ENCODE measurements around the gene MPO.

MPO gene

GRCh38 chr17:58319173-58320162 lies 38.7 kb upstream of the MPO start:
- DNase-seq = no peak

DNA sequence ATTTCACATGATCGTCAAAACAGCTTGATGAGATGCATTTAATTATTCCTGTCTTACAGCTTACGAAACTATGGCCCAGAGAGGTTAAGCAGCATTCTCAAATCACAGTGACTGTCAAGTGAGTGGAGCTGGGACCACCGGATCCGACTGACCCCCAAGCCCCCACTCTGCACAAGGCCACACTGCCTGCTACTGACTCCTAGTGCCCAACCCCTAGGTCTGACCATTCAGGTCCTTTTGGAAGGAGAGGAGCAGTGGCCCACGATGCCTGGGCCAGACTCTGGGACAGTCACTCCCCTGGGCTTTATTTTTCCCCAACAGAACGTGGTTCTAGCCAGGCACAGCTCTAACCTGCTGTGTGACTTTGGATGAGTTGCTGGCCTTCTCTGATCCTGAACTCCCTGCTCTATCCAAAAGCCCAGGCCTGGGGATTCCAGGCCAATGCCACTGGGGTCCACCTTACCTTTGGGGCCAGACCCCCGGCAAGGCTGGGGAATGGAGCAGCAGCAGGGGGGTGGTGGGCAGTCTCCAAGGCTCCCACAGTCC lies 38.0 kb upstream of the MPO start:
- no peak for DNase-seq

GRCh38 chr17:58318065-58318481 lies 37.3 kb upstream of the MPO start:
- no peak for DNase-seq

DNA sequence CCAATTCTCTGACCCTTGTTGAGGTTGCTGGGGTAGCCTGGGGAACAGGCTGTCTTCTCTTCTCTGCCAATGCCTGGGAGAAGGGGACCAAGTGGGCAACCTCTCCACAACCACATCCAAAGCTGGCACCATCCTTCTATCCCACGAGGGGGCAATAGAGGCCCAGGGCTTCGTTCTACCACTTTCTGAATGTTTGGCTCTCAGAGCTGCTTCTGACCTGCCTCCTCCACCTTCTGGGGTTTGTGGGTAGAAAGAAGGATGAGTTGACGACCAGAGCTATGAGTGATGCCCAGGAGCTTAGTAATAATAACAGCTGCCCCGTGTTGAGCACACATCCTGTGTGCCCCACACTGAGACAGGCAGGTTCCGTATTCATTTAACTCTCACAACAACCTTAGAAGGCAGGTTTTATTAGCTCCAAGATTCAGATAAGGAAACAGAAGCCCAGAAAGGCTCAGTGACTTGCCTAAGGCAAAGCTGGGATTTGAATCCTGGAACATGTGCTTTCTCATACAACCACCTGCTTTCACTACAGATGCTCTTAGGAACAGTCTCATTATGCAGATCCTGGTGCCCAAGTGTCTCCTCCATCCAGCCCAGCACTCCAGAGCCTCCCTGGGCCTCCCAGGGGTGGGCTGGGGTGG lies 36.8 kb upstream of the MPO start:
- DNase-seq = peak; percentile 85

DNA sequence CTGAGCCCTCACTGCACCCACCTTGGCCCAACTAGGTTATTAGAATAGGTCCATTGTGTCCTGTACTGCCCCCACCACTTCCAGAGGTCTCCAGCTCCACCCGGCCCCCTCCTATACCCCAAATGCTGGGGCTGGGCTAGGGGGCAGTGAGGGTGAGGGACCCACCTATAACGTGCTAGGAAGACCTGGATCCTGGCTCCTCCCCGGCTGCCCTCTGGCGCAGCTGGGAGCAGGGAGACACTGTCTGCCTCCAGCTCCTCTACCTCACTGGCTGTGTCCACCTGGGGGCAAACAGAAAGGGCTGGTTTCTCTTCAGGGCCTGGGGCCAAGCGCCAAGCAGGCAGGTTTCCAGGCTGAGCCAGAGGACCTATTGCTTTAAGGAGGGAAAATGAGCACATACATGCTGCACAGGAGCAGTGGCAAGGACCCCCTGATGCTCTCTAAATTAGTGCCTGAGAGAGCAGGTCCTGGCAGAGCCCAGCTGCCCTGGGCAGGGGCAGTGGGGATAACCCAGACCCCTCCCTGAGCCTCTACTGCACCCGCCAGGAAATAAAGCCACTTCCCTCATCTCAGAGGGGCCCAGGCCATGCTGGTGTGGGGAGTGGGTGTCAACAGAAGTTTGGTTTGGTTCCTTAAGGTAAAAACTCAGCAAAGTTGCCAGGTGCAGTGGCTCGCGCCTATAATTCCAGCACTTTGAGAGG lies 35.7 kb upstream of the MPO start:
- DNase-seq = no peak

DNA sequence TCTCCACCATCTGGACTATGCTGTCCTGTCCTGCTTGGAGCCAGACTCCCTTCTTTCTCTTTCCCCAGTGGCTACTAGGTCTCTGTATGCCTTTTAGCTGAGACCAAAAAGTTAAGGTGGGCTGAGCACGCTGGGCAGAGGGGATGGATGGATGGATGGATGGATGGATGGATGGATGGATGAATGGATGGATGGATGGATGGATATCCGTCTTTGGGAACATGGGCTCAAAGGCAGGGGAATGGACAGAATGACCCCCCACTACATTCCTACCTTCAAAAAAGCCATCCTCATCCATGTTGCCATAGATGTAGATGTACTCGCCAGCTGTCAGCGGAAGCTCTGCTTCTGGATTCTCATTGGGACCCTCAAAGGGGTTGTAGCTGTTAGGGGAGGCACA lies 35.0 kb upstream of the MPO start:
- DNase-seq = no peak

DNA sequence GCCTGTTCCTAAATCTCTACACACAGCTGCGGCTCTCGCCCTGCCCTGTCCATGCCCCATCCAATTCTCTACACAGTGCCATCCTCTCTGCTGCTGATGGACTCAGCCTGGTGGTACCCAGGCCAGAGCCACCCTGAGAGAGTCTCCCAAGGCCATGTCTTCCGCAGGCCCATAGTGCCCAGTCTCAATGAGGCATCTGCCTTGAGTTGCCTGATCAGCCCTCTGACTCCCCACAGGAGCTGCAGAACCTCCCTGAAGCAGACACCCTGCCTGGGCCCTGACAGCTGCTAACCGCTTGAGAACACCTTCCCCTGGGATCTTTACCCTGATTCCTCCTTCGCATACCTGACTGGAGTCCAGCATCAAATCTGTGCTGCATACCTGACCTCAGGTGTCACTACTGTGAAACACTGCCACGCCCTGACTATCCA lies 34.6 kb upstream of the MPO start:
- DNase-seq = no peak

DNA sequence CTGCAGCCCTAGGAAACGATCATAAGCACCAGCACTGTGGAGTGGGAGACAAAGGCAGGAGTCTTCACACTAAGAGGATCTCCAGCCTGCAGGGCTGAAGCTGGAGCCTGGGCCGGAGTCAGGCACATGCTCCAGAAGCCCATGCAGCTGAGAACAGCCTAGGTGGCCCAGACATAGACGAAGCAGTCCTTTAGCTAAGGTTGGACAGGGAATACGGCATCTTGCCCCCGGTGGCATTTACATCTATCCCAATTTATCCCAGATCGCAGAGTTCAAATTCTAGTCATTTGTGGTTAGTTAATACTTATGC lies 33.9 kb upstream of the MPO start:
- no peak for DNase-seq

DNA sequence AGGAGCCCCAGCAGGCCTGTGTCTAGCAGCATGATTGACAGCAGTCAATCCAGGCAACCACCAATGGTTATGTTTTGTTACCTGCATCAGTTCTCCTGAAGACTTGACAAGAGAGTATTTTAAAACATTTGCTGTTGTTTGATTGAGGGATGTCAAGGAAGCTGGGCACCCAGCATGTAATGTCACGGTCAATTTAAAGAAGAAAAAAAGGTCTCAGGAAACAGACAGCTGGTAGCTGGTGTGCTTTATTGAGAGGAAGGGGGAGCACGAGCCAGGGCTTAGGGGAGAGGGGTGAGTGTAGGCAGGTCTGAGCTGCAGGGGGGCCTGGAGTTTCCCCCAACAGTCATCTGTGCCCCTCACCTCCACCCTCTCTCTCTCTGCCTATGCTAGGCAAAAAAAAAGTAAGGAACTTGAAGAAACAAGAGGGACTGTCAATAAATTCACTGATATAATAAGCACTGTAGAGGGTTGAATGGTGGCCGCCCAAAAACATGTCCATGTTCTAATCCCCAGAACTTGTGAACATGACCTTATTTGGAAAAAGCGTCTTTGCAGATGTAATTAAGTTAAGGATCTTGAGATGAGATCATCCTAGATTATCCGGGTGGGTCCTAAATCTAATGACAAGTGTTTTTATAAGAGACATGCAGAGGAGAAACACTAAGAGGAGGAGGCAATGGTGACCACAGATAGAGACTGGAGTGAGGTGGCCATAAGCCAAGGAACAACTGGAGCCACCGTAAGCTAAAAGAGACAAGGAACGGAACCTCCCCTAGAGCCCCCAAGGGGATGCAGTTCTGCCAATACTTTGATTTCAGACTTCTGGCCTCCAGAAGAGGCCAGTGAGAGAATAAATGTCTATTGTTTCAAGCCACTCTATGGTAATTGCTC lies 33.3 kb upstream of the MPO start:
- no peak for DNase-seq

DNA sequence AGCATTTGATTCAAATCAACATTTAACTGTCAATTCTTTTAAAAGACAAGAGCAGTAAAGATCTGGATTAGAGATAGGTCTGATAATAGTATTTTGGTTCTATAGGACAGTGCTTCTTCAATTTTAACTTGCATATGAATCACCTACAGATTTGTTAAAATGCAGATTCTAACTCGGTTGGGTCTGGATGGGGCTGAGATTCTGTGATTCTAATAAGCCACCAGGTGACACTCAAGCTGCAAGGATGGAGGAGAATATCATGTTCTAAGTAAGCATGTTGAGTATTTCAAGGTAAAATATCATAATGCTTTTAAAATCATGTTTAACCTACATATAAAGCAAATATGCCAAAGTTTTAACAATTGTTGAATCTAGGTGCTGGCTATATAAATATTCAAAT lies 32.1 kb upstream of the MPO start:
- no peak for DNase-seq

- no peak for DNase-seq
These were observed 31.4 kb upstream of the MPO start for GRCh38 chr17:58312021-58312630.

GRCh38 chr17:58311429-58311894 lies 30.7 kb upstream of the MPO start:
- DNase-seq = no peak

DNA sequence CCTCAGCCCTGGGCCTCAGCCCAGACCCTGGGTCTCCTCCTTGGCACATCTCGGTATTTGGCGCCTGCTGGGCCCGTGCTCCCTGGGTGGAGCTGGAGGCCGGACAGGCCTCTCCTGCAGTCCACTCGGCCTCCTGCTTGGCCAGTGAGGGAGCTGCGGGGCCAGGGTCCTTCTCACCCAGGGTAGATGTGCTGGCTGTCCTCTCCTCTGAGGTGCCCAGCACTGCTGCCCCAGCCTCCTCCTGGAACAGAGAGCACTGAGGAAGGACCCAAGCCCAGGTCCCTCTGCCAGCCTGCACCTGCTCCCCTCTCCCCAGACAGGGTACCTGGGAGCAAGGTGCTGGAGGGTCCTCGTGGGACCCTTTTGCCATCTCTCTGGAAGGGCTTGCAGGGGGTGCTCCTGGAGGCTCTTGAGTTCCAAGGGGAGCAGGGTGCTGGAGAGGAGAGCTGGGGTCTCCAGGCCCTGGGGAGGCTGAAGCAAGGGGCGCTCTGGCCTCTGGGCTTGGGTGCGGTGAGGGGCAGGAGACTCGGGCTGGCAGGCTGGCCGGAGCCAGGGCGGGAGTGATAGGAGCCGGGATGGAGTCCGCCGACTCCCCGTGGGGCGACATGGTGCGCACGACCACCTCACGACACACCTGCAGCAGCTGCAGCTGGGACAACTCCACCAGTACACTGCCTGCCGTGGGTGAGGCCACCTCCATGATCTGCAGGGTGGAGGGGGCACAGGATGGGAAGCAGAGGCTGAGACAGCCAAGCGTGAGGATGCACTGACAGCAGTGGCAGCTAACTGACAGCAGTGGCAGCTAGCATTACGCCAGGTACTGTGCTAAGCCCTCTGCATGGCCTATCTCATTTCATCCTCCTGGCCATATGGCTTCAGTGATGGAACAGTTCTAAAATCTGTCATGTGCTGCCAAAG lies 30.0 kb upstream of the MPO start:
- DNase-seq = no peak

GRCh38 chr17:58309918-58310259 lies 29.2 kb upstream of the MPO start:
- DNase-seq = no peak

GRCh38 chr17:58308985-58309917 lies 28.5 kb upstream of the MPO start:
- no peak for DNase-seq

GRCh38 chr17:58308173-58308984 lies 27.6 kb upstream of the MPO start:
- DNase-seq = no peak

DNA sequence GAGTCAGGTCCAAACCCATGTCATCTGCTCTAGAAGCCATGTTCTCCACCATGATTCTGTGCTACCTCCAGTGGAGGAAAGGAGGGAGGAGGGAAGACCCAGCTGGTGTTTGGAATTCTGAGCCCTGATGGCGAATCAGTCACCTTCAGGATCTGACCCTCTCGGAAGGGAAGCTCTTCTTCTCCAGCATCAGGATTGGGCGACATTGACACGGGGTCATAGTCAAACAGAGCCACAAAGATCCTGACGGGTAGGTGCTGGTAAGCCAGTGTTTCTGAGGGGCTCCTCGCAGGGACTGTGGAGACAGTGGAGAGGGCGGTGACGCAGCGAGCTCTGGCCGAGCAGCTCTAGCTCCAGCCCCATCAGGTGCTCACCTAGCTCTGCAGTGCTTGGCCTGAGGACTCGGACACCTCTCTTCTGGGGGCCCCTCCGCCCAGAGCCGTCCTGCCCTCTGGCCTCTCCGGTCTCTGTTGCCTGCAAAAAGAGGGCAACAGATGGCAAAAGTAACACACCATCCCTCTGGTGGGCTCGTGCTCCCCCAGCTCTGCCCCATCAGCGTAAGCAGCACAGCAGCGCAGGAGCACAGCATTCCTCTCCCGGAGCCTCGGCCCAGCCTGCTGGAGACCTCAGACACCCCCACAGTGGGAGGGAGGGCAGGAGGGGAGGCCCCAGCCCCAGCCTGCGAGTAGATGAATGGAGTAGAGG lies 26.9 kb upstream of the MPO start:
- no peak for DNase-seq

Data from EL (cell line).